ENCODE results near the gene GRM8.
A peak's percentile ranks its signal among the peaks of the same experiment; 100 is the strongest.

The GRM8 gene

GRCh38 chr7:127146746-127147536 is 105.8 kb downstream of the GRM8 start:
- no peak for DNase-seq

GRCh38 chr7:127137146-127137545 is 115.6 kb downstream of the GRM8 start:
- no peak for DNase-seq

GRCh38 chr7:127135871-127136485 is 116.8 kb downstream of the GRM8 start:
- no peak for DNase-seq

- no peak for DNase-seq
Measured at GRCh38 chr7:127123220-127123619, 129.5 kb downstream of the GRM8 start.

DNA sequence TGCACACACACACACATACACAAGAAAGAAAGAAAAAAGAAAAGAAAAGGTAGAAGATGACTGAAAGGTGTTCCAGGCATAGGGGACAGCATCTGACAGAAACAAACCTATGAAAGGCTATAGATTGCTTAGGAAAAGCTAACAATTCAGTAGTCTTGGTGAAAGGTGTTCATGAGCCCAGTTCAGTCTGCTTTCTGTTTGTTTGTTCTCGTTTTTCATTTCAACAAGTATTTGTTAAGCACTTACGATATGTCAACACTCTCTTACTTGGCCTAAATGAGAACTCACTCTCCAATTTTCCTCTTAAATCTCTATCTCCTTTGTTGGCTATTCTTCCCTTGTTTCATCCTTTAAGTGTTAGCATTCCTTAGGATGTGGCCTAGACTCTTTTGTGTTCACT is 133.2 kb downstream of the GRM8 start:
- DNase-seq, result no peak

GRCh38 chr7:127114742-127115265 is 137.9 kb downstream of the GRM8 start:
- DNase-seq, result no peak

DNA sequence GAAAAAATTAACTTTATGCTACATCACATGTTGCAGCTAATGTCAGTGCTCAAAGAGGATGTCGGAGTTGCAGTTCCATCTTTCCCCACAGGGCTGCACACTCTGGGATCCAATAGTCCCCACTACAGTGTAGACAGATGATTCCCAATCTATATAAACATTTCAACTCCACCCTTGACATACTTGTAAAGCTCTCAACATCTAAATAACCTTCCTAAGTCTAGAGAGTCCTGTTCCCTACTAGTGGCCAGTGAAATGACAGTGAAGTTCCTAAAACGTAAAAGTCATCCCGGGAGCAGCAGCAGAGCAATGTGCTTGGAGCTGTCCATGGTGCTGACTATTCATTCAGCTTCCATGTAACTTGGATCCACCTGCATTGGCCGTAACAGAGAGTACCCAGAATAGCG is 145.1 kb downstream of the GRM8 start:
- DNase-seq, result peak; percentile 34

GRCh38 chr7:127093340-127093739 is 159.4 kb downstream of the GRM8 start:
- no peak for DNase-seq

- no peak for DNase-seq
Measured at GRCh38 chr7:127091620-127092019, 161.1 kb downstream of the GRM8 start.

DNA sequence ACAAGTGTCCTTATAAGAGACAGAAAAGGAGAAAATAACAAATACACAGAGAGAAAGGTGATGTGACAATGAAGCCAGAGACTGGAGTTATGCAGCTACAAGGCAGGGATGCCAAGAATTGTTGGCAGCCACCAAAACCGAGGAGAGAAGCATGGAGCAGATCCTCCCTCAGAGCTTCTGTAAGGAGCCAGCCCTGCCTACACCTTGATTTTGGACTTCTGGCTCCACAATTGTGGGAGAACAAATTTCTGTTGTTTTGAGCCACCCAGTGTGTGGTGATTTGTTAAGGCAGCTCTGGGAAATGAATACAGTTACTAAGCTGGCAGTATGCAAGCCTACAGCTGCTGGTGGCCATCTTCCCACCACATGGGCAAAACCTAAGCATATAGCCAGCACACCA is 163.6 kb downstream of the GRM8 start:
- no peak for DNase-seq

GRCh38 chr7:127081539-127081938 is 171.2 kb downstream of the GRM8 start:
- DNase-seq, result no peak

DNA sequence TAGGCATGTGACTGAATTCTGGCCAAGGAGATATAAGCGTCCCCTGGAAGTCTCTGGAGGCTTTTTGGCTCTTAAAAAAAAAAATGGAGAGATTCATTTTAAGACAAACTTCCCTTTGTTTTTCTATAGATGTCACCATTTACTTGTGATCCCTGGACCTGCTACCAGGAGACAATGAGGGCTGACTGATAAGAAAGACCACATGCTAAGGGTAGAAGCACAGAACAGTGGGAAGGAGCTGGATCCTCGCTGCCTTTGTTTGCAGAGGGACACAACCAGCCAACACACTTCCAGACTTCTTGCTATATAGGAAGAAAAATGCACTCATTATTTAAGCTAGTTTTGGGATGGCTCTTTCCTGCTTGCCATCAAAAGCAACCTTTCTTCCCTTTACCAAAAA is 172.2 kb downstream of the GRM8 start:
- no peak for DNase-seq

DNA sequence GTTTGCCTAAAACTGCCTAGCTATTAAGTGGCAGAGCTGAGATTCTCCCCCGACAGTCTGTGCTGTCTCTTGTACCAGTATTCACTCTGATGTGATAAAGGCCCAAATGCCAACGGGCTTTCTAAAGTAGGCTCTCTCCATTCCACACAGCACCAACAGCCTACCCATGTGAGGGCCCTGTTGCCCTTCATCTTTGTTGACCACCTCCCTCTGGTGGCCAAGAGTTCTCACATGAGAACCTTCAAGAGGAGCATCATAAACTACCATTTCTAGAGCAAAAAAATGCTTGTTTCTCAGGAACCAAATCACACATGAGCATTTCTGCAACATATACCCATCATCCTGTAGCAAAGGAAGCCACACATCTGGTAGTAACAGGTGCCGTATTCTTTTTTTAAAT is 185.8 kb downstream of the GRM8 start:
- DNase-seq, result no peak

GRCh38 chr7:127059475-127059874 is 193.3 kb downstream of the GRM8 start:
- DNase-seq, result no peak

- no peak for DNase-seq
Measured at GRCh38 chr7:127057918-127058317, 194.8 kb downstream of the GRM8 start.

DNA sequence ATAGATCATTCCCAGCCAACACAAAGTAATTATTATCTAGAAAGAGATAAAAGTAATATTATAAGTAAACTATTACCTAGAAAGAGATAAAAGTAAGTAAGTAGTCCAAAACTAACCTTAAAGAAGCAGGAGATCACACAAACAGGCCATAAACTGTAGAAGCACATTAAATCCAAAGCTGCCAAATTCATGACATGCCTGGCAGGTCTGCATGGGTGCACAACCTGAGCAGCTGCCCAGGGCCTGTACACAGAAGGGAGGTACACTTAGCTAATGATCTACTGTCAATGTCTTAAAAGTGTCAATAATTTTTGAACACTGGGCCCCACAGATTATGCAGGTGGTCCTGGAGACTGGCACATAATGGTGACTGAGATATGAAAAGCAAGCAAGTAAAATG is 196.5 kb downstream of the GRM8 start:
- DNase-seq, result no peak

GRCh38 chr7:127047521-127047920 is 205.2 kb downstream of the GRM8 start:
- DNase-seq, result no peak

DNA sequence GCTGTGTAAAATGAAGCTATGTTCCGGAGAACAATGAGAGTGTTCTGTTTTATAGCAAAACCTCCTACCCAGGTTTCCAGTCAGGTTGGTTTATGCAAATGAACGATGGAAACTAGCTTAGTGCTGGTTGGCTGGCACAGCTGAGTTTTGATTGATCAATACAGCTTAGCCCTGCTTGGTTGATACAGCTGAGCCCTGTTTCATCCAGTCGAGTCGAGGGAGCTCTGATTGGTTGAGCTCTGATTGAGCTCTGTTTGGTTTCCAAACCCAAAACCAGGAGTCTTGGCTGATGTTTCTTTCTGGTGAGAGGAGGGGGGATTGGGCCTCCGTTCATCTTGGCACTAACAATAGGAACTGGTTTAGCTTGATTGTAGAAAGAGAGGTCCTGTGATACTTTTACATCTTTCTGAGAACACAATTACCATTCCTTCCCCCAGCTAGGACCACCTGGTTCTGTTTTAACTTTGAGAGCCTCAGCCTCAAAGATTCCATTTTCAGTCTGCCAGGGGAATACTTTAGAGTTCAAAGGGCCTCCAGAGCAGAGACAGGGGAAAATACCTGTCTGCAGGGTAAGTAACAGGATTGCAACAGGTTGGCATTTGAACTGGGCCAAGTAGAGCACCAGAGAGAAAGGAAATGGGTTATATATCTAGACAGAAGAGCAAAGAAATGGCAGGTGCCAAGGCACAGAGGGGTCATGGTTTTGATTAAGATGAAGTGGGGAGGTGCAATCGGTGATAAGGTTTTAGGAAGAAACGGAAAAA is 210.9 kb downstream of the GRM8 start:
- DNase-seq, result no peak

DNA sequence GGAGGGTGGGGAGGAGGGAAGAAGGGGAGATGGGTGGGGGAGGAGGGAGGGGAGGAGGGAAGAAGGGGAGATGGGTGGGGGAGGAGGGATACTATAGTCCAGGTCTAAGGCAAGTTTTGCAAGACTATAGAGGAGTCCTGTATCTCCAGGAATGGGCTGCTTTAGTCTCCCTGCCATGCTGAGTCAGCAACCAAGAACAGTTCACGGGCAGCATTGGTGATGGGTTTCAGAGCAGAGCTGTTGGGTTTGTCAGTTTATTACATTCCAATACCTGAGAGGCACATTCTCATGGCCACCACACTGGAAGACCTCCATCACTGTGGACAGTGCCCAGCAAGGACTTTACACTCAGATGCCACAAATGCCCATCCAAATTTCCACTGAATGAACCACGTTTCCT is 212.7 kb downstream of the GRM8 start:
- DNase-seq, result no peak

GRCh38 chr7:127039541-127039940 is 213.2 kb downstream of the GRM8 start:
- no peak for DNase-seq

DNA sequence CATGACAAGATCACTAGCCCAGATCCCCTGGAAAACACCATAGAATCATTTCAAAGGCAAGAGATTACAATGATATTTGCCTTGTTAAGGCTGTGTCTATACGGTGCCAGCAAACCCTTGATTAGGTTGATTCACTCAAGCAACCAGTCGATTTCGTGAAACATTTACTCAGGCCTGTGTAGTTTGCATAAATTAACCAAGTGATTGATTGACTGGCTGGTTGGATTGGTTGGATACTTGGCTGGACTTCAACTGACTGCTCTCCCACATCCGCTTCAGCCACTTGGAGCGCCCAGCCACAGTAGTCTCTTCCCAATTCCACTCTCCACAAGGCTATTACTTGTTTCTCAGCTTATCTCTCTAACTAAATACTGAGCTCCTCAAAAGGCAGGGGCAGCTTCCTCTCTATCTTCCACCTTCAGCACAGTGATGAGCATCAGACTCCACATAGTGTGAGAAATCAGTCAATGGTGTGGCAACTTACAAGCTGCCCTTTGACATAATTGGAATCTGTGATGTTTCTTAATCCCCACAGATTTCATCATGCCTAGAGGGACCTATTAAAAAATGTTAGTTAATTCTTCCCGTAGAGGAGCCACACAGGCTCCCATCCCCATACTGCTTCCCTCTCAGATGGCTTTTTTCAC is 217.4 kb downstream of the GRM8 start:
- no peak for DNase-seq

GRCh38 chr7:127034186-127034806 is 218.4 kb downstream of the GRM8 start:
- no peak for DNase-seq

DNA sequence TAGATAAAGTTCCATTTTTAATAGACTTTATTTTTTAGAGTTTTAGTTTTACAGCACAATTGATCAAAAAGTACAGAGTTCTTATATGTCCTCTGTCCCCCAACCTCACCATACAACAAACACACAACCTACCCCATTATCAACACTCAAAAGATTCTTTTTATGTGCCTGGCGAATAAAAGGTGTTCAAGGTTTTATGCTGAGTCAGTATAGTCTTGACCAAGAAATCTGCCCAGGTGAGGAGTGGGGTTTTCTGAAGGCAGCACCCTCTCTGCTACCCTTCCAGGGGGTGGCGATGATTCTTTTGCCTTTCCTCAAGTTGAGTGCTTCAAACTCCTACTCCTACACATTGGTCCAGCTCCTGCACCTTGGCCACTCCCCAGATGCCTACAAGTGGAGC is 222.9 kb downstream of the GRM8 start:
- no peak for DNase-seq

Measured in fibroblast of skin of right quadriceps (primary cell).